ENCODE measurements around the gene PACS2.
A peak's percentile ranks its signal among the peaks of the same experiment; 100 is the strongest.

The PACS2 gene

DNA sequence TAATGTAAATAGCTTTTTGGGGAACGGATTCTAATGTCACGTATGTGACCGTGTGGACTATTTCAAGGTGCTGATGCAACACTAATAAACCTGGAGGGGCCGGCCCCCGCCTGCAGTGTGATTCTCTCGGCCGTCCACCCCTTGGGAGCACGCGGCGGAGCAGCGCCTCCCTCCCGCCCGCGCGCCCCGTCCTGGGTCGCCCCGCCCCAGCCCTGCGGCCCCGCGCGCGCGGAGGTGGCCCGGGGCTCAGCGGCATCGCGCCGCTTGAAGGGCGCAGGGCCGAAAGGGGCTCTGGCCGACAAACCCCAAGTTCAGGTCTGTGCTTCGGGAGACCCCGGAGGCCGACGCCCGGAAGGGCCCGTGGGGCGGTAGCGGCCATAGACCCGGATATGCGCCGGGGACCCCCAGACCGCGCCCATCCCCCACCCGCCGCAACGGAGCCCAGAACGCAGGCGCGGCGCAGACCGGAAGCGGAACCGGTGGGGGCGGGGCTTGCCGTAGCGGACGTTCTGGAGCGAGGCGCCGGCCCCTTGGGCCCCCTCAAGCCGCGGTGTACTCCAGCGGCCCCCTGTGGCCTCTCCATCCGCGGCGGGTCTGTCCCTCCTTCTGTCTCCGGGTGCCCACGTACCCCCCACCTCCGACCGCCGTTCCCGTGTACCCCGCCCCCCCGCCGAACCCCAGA, 83.6 kb downstream of the PACS2 start, which contains the start of gene TEX22:
TEX22 (plus strand) TSS at position 495 of the 682 bp plus-strand sequence. CDS start 803 bp downstream, outside the sequence.
- peak within 1 kb of the TSS; percentile 89 to 96 (median 94) for H3K9ac ChIP-seq
- H3K27ac ChIP-seq, result peak within 1 kb of the TSS; percentile 90 to 99 (median 97)
- peaks cover 0 to 12% (median 6%) of the 10 kb centered on the region in 11 experiments; a peak in 9 of 22 replicates for H4K20me1 ChIP-seq
- no peaks in the 10 kb centered on the region for H3K27me3 ChIP-seq
- peak within 1 kb of the TSS; percentile 91 to 100 (median 98) for H3K4me2 ChIP-seq
- peaks cover 0 to 4% (median 0%) of the 10 kb centered on the region in 11 experiments; a peak in 2 of 22 replicates for H3K9me3 ChIP-seq (replicated peaks in 1 of 11)
- peak within 1 kb of the TSS; percentile 66 to 90 (median 74) for H3K4me3 ChIP-seq
- peaks cover 63 to 78% (median 69%) of the 10 kb centered on the region in 10 experiments for H3K4me1 ChIP-seq
- H3K36me3 ChIP-seq, result peaks cover 15 to 25% (median 19%) of the 10 kb centered on the region in 11 experiments; a peak in 21 of 22 replicates
- TF ChIP-seq Cebpa-rat (IDR thresholded peaks at IDR 0.05), result no peak

DNA sequence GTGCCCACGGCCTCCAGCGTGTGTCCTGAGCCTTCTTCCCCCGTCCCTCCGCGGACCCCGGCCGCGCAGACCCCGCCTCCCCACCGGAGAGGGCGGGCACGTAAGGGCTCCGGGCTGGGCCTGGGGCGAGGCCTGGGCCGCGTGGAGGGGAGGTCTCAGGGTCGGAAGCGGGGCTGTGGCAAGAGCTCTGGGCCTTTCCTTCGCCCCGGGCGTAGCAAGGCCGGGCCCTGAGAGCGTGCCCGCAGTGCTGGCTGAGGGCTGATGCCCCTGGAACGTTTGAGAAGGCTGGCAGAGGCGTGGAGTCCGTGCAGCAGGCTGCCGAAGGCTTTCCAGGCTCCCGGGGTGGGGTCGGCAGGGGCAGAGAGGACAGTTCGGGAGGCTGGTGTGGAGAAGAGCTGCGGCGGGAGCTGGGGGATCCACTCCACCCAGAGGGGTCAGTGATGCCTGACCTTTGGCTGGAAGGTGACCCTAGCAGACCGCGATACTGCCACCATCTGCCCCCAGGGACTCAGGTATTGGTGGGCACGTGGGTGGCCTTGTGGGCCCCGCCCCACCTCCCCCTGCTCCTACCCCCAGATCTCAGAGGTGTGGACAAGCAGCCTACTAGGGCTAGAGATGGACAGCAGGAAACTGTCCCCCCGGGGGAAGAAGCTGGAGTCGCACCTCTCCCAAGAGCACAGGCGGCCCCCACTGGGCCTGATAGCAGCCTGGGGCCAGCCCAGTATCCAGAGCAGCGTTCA, 84.3 kb downstream of the PACS2 start:
- Histone ChIP-seq H3K36me3 (peaks cover 15 to 25% (median 19%) of the 10 kb centered on the region in 11 experiments; a peak in 21 of 22 replicates), H3K4me2 (peak overlapping the region; percentile 91 to 100 (median 98)), H3K9ac (peak overlapping the region; percentile 89 to 96 (median 94)), H3K27ac (peak overlapping the region; percentile 90 to 99 (median 97)), H4K20me1 (peaks cover 0 to 12% (median 6%) of the 10 kb centered on the region in 11 experiments; a peak in 9 of 22 replicates), H3K4me1 (peaks cover 63 to 78% (median 71%) of the 10 kb centered on the region in 10 experiments), H3K27me3 (no peaks in the 10 kb centered on the region), H3K9me3 (replicated peaks in 1 of 11) (peaks cover 0 to 4% (median 0%) of the 10 kb centered on the region in 11 experiments; a peak in 2 of 22 replicates), H3K4me3 (peak overlapping the region; percentile 66 to 90 (median 74))
- no peak for TF ChIP-seq Cebpa-rat (IDR thresholded peaks at IDR 0.05)

DNA sequence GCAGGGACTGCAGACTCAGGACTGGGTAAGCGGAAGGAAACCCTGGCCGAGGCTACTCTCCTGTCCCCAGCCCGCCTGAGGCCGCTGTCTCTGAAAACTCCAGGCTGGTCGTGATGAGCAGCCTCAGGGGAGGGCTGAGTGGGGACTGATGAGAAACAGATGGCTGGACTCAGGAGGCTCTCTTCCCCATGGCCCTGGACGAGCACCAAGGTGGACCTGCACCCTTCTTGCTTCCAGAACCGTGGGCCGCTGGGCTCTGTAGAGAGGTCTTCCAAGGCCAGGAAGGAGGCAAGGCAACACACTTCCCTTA, 84.9 kb downstream of the PACS2 start:
- Histone ChIP-seq H3K36me3 (peaks cover 11 to 23% (median 19%) of the 10 kb centered on the region in 11 experiments; a peak in 21 of 22 replicates), H3K4me2 (peak overlapping the region; percentile 91 to 100 (median 98)), H3K9ac (peak overlapping the region; percentile 89 to 96 (median 94)), H3K27me3 (no peaks in the 10 kb centered on the region), H3K4me1 (peaks cover 63 to 78% (median 71%) of the 10 kb centered on the region in 10 experiments), H3K27ac (peak overlapping the region; percentile 90 to 99 (median 97); a peak in 21 of 22 replicates), H3K9me3 (replicated peaks in 1 of 11) (peaks cover 0 to 4% (median 0%) of the 10 kb centered on the region in 11 experiments; a peak in 2 of 22 replicates), H4K20me1 (peaks cover 0 to 12% (median 6%) of the 10 kb centered on the region in 11 experiments; a peak in 9 of 22 replicates), H3K4me3 (peak overlapping the region; percentile 66 to 90 (median 74))
- TF ChIP-seq Cebpa-rat (IDR thresholded peaks at IDR 0.05), result no peak

DNA sequence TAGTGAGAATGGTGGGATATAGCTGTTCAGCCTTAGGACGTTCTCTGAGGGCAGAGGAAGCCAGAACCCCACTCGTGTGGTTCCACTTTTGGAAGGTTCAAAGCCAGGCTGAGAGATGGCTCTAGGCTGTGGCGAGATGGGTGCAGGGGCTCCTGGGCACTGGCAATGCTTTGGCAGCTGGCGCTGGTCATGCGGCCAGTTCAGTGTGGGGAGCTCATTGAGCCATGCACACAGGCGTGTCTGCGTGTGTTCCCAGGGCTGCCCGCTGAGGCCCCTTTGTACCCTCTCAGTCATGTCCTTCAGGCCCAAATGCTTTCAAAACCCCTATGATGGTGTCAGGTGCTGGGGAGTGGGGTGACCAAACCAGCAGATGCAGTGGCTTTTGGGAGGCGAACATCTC, 85.5 kb downstream of the PACS2 start:
- TF ChIP-seq Cebpa-rat (IDR thresholded peaks at IDR 0.05), result no peak
- H3K4me2 ChIP-seq, result peak overlapping the region; percentile 91 to 100 (median 98)
- peak overlapping the region; percentile 66 to 90 (median 74) for H3K4me3 ChIP-seq
- no peaks in the 10 kb centered on the region for H3K27me3 ChIP-seq
- H3K36me3 ChIP-seq, result peaks cover 9 to 22% (median 19%) of the 10 kb centered on the region in 11 experiments; a peak in 21 of 22 replicates
- H3K9ac ChIP-seq, result peak overlapping the region; percentile 89 to 96 (median 94)
- H3K27ac ChIP-seq, result peak overlapping the region in 10 of 11 experiments; percentile 91 to 99 (median 97); a peak in 17 of 22 replicates
- peaks cover 0 to 4% (median 0%) of the 10 kb centered on the region in 11 experiments; a peak in 2 of 22 replicates for H3K9me3 ChIP-seq (replicated peaks in 1 of 11)
- H3K4me1 ChIP-seq, result peaks cover 63 to 78% (median 71%) of the 10 kb centered on the region in 10 experiments
- H4K20me1 ChIP-seq, result peaks cover 0 to 12% (median 6%) of the 10 kb centered on the region in 11 experiments; a peak in 9 of 22 replicates

DNA sequence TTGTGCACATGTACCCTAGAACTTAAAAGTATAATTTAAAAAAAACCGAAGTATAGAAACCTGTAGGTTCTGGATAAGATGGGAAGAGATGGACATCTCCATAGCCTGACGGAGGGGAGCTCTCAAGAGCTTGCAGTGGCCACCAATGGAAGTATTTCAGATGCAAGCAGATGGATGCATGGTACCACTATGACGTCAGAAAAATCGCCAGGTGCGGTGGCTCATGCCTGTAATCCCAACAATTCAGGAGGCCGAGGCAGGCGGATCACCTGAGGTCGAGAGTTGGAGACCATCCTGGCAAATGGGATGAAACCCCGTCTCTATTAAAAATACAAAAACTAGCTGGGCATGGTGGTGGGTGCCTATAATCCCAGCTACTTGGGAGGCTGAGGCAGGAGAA, 87.2 kb downstream of the PACS2 start:
- TF ChIP-seq Cebpa-rat (IDR thresholded peaks at IDR 0.05), result no peak
- Histone ChIP-seq H3K27me3 (no peaks in the 10 kb centered on the region), H3K4me1 (peaks cover 47 to 67% (median 61%) of the 10 kb centered on the region in 10 experiments), H3K9me3 (replicated peaks in 1 of 11) (peaks cover 0 to 4% (median 0%) of the 10 kb centered on the region in 11 experiments; a peak in 2 of 22 replicates), H3K9ac (no peak overlapping the region), H3K27ac (no peak overlapping the region), H3K4me3 (no peak overlapping the region), H3K36me3 (peaks cover 9 to 22% (median 19%) of the 10 kb centered on the region in 11 experiments; a peak in 21 of 22 replicates), H3K4me2 (no peak overlapping the region), H4K20me1 (peaks cover 0 to 18% (median 6%) of the 10 kb centered on the region in 11 experiments; a peak in 10 of 22 replicates)

DNA sequence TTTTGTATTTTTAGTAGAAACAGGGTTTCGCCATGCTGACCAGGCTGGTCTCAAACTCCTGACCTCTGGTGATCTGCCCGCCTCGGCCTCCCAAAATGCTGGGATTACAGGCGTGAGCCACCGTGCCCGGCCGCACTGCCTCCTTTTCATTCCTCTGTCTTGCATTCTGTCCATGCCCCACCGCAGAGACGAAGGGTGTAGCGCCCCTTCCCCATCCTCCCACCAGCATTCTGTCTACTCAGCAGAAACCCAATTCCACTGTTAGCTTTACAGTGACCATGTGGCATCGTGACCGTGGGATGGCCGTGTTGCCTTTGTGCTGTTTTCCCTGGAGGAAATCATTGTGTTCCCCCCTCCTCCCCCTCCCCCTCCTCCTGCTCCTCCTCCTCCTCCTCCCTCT, 94.0 kb downstream of the PACS2 start:
- Histone ChIP-seq H4K20me1 (peaks cover 0 to 70% (median 37%) of the 10 kb centered on the region in 11 experiments; a peak in 20 of 22 replicates), H3K27me3 (peaks cover 35 to 44% (median 39%) of the 10 kb centered on the region in 11 experiments), H3K9me3 (replicated peaks in 1 of 11) (no peaks in the 10 kb centered on the region), H3K4me1 (peaks cover 33 to 60% (median 45%) of the 10 kb centered on the region in 10 experiments), H3K36me3 (peaks cover 0 to 5% (median 0%) of the 10 kb centered on the region in 11 experiments; a peak in 1 of 22 replicates), H3K9ac (no peak overlapping the region), H3K4me2 (no peak overlapping the region; a peak in 1 of 22 replicates), H3K4me3 (no peak overlapping the region), H3K27ac (no peak overlapping the region)
- TF ChIP-seq Cebpa-rat (IDR thresholded peaks at IDR 0.05), result no peak

DNA sequence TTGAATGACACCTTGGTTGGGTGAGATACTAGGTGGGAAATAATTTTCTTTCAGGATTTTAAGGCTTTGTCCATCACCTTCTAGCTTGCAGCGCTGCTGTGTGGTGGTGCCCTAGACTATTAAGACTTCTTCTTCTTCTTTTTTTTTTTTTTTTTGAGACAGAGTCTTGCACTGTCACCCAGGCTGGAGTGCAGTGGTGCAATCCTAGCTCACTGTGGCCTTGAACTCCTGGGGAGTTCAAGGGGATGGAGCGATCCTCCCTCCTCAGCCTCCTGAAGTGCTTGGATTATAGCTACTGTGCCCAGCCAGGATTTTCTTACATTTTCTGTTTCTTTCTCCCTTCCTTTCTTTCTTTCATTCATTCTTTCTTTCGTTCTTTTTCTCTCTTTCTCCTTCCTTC, 94.8 kb downstream of the PACS2 start:
- H3K9me3 ChIP-seq (replicated peaks in 1 of 11), result no peaks in the 10 kb centered on the region

DNA sequence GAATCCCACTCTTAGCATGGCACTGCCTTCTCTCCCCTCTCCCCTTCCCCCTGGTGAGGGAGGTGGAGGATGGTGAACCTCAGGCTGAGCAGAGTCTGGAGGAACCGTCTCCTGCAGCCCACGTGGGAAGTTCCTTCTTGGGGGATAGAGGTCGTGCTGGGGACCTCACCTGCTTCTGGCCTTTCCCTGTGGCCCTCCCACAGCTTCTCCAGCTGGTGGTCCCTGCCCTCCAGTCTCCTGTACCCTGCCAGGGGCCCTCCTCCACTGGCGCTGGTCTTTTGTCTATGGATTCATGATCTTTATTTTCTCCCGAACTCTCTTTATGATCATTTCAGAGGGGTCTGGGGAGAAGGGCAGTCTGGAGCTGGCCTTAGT, 96.1 kb downstream of the PACS2 start:
- Histone ChIP-seq H3K36me3 (peaks cover 0 to 5% (median 0%) of the 10 kb centered on the region in 11 experiments; a peak in 1 of 22 replicates), H3K4me2 (peak overlapping the region; percentile 82 to 98 (median 94)), H3K27ac (no peak overlapping the region), H3K27me3 (peaks cover 47 to 61% (median 54%) of the 10 kb centered on the region in 11 experiments), H3K9me3 (replicated peaks in 1 of 11) (no peaks in the 10 kb centered on the region), H3K4me1 (peaks cover 28 to 55% (median 41%) of the 10 kb centered on the region in 10 experiments), H3K9ac (peak overlapping the region; percentile 12 to 75 (median 64); a peak in 17 of 22 replicates), H3K4me3 (peak overlapping the region; percentile 35 to 65 (median 52); a peak in 15 of 20 replicates), H4K20me1 (peaks cover 0 to 71% (median 37%) of the 10 kb centered on the region in 11 experiments; a peak in 20 of 22 replicates)
- TF ChIP-seq Cebpa-rat (IDR thresholded peaks at IDR 0.05), result no peak

More for the DNA sequence above, 94.8 kb downstream of the PACS2 start:
- H3K4me1 ChIP-seq, result peaks cover 29 to 58% (median 42%) of the 10 kb centered on the region in 10 experiments
- no peak overlapping the region for H3K4me3 ChIP-seq
- no peak overlapping the region for H3K9ac ChIP-seq
- peaks cover 43 to 52% (median 47%) of the 10 kb centered on the region in 11 experiments for H3K27me3 ChIP-seq
- H3K36me3 ChIP-seq, result peaks cover 0 to 5% (median 0%) of the 10 kb centered on the region in 11 experiments; a peak in 1 of 22 replicates
- H3K4me2 ChIP-seq, result peak overlapping the region in 5 of 11 experiments; percentile 14 to 31 (median 26); a peak in 6 of 22 replicates
- no peak for TF ChIP-seq Cebpa-rat (IDR thresholded peaks at IDR 0.05)
- H3K27ac ChIP-seq, result no peak overlapping the region
- peaks cover 0 to 78% (median 37%) of the 10 kb centered on the region in 11 experiments; a peak in 20 of 22 replicates for H4K20me1 ChIP-seq
